K562 (cell line): ENCODE measurements around the gene CPPED1. TPM values are rescaled to one million over a fixed set of nuclear protein-coding genes. Genes with fewer than 3 reads are reported as not detected.

ENCODE experiments used
- ADNP ChIP-seq: fragments of 200-800 bp; sonication (Bioruptor generic); IDR thresholded peaks from 2 replicates; pipeline ENCODE4 v1.6.1; 2016; ENCODE audit warnings: missing genetic modification characterization, missing compliant biosample characterization
- NCOA1 ChIP-seq: fragments of 450-650 bp; IDR thresholded peaks from 2 replicates; pipeline ENCODE4 v1.6.1; 2016; ENCODE audit warnings: low read depth
- polyA plus RNA-seq, 8 experiments: library from polyadenylated mRNA; depleted of rRNA in 4 of 8; stranded (reverse) in 5 of 8; unstranded in 3 of 8; fragments of >200 nt; fragmentation: Nextera tagmentation in 2 of 8; fragmentation: Illumina TruSeq in 1 of 8; extraction: Ambion mirVana in 2 of 8; extraction: Trizol in 1 of 8; gene quantifications; 2 replicates each; pipeline versions ENCODE4 v1.2.1 to v1.2.3, GENCODE V29; 2011 to 2014; ENCODE audit warnings: inconsistent platforms in 1 of 8, missing spikeins in 1 of 8
- total RNA-seq, 7 experiments: library from RNA; depleted of rRNA in 6 of 7; stranded (reverse); fragments of >200 nt in 6 of 7; fragmentation: Illumina TruSeq in 2 of 7; extraction: Trizol in 2 of 7; gene quantifications; 2 replicates each; pipeline versions ENCODE4 v1.2.1 to v1.2.3, GENCODE V29; 2011 to 2021; ENCODE audit warnings: low replicate concordance in 1 of 7
- TF ChIP-seq, protein P1 (sequence below), 2 experiments: fragments of 450-650 bp in 1 of 2; sonication (generic) in 1 of 2; formaldehyde crosslinking in 1 of 2; IDR thresholded peaks; 2 replicates each; pipeline versions ENCODE4 v1.7.1 to v1.9.0; 2016 to 2022; ENCODE audit warnings: inconsistent platforms in 1 of 2, mild to moderate bottlenecking in 1 of 2, missing genetic modification reagents in 1 of 2
- TF ChIP-seq, protein P2 (sequence below): sonication (generic); formaldehyde crosslinking; IDR thresholded peaks from 2 replicates; pipeline ENCODE4 v1.8.1; 2022; ENCODE audit warnings: missing genetic modification reagents
- TF ChIP-seq, protein P3 (sequence below): sonication (generic); formaldehyde crosslinking; IDR thresholded peaks from 2 replicates; pipeline ENCODE4 v1.8.0; 2023; ENCODE audit warnings: mild to moderate bottlenecking, missing genetic modification reagents

Gene CPPED1
- total and polyA plus RNA-seq, 9 of the 15 experiments (the other 6 are each of a cell fraction or from before 2014, with no cell fraction given), result 7.5 to 25.7 (median 16.9) TPM

- TF ChIP-seq, protein P1, sequence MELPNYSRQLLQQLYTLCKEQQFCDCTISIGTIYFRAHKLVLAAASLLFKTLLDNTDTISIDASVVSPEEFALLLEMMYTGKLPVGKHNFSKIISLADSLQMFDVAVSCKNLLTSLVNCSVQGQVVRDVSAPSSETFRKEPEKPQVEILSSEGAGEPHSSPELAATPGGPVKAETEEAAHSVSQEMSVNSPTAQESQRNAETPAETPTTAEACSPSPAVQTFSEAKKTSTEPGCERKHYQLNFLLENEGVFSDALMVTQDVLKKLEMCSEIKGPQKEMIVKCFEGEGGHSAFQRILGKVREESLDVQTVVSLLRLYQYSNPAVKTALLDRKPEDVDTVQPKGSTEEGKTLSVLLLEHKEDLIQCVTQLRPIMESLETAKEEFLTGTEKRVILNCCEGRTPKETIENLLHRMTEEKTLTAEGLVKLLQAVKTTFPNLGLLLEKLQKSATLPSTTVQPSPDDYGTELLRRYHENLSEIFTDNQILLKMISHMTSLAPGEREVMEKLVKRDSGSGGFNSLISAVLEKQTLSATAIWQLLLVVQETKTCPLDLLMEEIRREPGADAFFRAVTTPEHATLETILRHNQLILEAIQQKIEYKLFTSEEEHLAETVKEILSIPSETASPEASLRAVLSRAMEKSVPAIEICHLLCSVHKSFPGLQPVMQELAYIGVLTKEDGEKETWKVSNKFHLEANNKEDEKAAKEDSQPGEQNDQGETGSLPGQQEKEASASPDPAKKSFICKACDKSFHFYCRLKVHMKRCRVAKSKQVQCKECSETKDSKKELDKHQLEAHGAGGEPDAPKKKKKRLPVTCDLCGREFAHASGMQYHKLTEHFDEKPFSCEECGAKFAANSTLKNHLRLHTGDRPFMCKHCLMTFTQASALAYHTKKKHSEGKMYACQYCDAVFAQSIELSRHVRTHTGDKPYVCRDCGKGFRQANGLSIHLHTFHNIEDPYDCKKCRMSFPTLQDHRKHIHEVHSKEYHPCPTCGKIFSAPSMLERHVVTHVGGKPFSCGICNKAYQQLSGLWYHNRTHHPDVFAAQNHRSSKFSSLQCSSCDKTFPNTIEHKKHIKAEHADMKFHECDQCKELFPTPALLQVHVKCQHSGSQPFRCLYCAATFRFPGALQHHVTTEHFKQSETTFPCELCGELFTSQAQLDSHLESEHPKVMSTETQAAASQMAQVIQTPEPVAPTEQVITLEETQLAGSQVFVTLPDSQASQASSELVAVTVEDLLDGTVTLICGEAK (IDR thresholded peaks at IDR 0.05), result no peak
- TF ChIP-seq, protein P1 (CRISPR knock-in tag; IDR thresholded peaks at IDR 0.05), result no peak
- TF ChIP-seq ADNP (tag), result no peak
- TF ChIP-seq, protein P2, sequence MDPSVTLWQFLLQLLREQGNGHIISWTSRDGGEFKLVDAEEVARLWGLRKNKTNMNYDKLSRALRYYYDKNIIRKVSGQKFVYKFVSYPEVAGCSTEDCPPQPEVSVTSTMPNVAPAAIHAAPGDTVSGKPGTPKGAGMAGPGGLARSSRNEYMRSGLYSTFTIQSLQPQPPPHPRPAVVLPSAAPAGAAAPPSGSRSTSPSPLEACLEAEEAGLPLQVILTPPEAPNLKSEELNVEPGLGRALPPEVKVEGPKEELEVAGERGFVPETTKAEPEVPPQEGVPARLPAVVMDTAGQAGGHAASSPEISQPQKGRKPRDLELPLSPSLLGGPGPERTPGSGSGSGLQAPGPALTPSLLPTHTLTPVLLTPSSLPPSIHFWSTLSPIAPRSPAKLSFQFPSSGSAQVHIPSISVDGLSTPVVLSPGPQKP (CRISPR knock-in tag), result no peak
- TF ChIP-seq NCOA1, result no peak
- TF ChIP-seq, protein P3, sequence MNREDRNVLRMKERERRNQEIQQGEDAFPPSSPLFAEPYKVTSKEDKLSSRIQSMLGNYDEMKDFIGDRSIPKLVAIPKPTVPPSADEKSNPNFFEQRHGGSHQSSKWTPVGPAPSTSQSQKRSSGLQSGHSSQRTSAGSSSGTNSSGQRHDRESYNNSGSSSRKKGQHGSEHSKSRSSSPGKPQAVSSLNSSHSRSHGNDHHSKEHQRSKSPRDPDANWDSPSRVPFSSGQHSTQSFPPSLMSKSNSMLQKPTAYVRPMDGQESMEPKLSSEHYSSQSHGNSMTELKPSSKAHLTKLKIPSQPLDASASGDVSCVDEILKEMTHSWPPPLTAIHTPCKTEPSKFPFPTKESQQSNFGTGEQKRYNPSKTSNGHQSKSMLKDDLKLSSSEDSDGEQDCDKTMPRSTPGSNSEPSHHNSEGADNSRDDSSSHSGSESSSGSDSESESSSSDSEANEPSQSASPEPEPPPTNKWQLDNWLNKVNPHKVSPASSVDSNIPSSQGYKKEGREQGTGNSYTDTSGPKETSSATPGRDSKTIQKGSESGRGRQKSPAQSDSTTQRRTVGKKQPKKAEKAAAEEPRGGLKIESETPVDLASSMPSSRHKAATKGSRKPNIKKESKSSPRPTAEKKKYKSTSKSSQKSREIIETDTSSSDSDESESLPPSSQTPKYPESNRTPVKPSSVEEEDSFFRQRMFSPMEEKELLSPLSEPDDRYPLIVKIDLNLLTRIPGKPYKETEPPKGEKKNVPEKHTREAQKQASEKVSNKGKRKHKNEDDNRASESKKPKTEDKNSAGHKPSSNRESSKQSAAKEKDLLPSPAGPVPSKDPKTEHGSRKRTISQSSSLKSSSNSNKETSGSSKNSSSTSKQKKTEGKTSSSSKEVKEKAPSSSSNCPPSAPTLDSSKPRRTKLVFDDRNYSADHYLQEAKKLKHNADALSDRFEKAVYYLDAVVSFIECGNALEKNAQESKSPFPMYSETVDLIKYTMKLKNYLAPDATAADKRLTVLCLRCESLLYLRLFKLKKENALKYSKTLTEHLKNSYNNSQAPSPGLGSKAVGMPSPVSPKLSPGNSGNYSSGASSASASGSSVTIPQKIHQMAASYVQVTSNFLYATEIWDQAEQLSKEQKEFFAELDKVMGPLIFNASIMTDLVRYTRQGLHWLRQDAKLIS (CRISPR knock-in tag), result no peak
Measured at GRCh38 chr16:12680531-12680930, 123.2 kb downstream of the CPPED1 start (continued).
